Natural killer cell (primary cell): Measurements from ENCODE around the gene PITPNM3. TPM values are rescaled to one million over a fixed set of nuclear protein-coding genes. Genes with fewer than 3 reads are reported as not detected.

Source experiments
- ATAC-seq, 3 donors: fragments of 150-1000 bp in 2 of 3; fragments of 200-7000 bp in 1 of 3; cut with Tn5 transposase; 1 replicate in 1 of 3; 2 replicates in 2 of 3; pipeline ENCODE4 v1.10.0; 2021; ENCODE audit warnings: mild to moderate bottlenecking in 2 of 3, moderate library complexity in 2 of 3
- DNase-seq, 2 donors: peaks; one replicate each; pipeline versions ENCODE4 v3.0.0 to v3.0.0-alpha.2; 2013 to 2021; ENCODE audit warnings: mixed read lengths in 1 of 2
- H3K27ac ChIP-seq: one replicate; pipeline ENCODE4 v1.5.1; 2013; ENCODE audit warnings: mild to moderate bottlenecking, low read length
- H3K27me3 ChIP-seq: one replicate; pipeline ENCODE4 v1.6.1; 2013; ENCODE audit warnings: low read length; ENCODE audit not compliant: control insufficient read depth, insufficient read depth
- H3K36me3 ChIP-seq: one replicate; pipeline ENCODE4 v1.6.1; 2013; ENCODE audit warnings: low read length; ENCODE audit not compliant: control insufficient read depth, insufficient read depth
- H3K4me1 ChIP-seq: one replicate; pipeline ENCODE4 v1.6.1; 2013; ENCODE audit warnings: low read length; ENCODE audit not compliant: control insufficient read depth, insufficient read depth
- H3K4me3 ChIP-seq: one replicate; pipeline ENCODE4 v1.5.1; 2013; ENCODE audit warnings: low read length
- H3K9me3 ChIP-seq: one replicate; pipeline ENCODE4 v1.6.1; 2013; ENCODE audit warnings: low read length; ENCODE audit not compliant: control insufficient read depth, insufficient read depth
- H3K27ac Mint-ChIP-seq, 2 donors: one replicate each; pipeline ENCODE4 v1.8.0; 2022; ENCODE audit warnings: mild to moderate bottlenecking in 2 of 2, mixed read lengths in 2 of 2, moderate library complexity in 1 of 2
- H3K27me3 Mint-ChIP-seq, 2 donors: one replicate each; pipeline ENCODE4 v1.8.0; 2022; ENCODE audit warnings: low read depth in 2 of 2, mixed read lengths in 2 of 2
- H3K36me3 Mint-ChIP-seq: one replicate; pipeline ENCODE4 v1.8.0; 2022; ENCODE audit warnings: mixed read lengths
- H3K4me1 Mint-ChIP-seq, 2 donors: one replicate each; pipeline ENCODE4 v1.8.0; 2022; ENCODE audit warnings: mixed read lengths in 2 of 2
- H3K4me3 Mint-ChIP-seq: one replicate; pipeline ENCODE4 v1.8.0; 2022; ENCODE audit warnings: mild to moderate bottlenecking, moderate library complexity, mixed read lengths
- H3K9me3 Mint-ChIP-seq, 2 donors: one replicate each; pipeline ENCODE4 v1.8.0; 2022; ENCODE audit warnings: mixed read lengths in 2 of 2
- CTCF ChIP-seq: fragments of 200-600 bp; IDR thresholded peaks from one replicate; pipeline ENCODE4 v1.8.0; 2022; ENCODE audit warnings: antibody characterized with exemption
- WGBS: methylation state at CpG from one replicate; pipeline ENCODE4 v1.1.7; 2013; ENCODE audit warnings: missing lambda C conversion rate; ENCODE audit not compliant: insufficient coverage; 5-methylcytosine and 5-hydroxymethylcytosine counted together
- intact Hi-C: fragments of 100-400 bp; cut with micrococcal nuclease; formaldehyde crosslinking; loops from one replicate; pipeline ENCODE4 v1.14.2; 2022
- total RNA-seq, 4 donors: library from RNA; stranded (reverse); fragments of 120-200 nt in 1 of 4; gene quantifications; one replicate each; pipeline versions ENCODE4 v1.2.3 to v1.2.4, GENCODE V29; 2013 to 2022

PITPNM3 gene
- total RNA-seq, 3 donors from 2014 or later (not counting 1 experiment from before 2014, with no cell fraction given) = 0.42 to 0.75 (median 0.50) TPM

GRCh38 chr17:6448473-6448872, 107.9 kb downstream of the PITPNM3 start:
- Histone ChIP-seq H3K27ac (no peak overlapping the region), H3K27me3 (no peaks in the 10 kb centered on the region), H3K4me3 (no peak overlapping the region), H3K9me3 (no peaks in the 10 kb centered on the region), H3K4me1 (peaks cover 12% of the 10 kb centered on the region), H3K36me3 (no peaks in the 10 kb centered on the region)
- no peak for DNase-seq
- TF ChIP-seq CTCF = no peak
- no peaks in the 10 kb centered on the region for H3K36me3 Mint-ChIP-seq
- intact Hi-C loops = no loop called here
- H3K4me3 Mint-ChIP-seq = no peak overlapping the region
- WGBS = 96% methylated on average over 6 of the region's 6 CpGs
- H3K4me1 Mint-ChIP-seq = peaks cover 20 to 23% of the 10 kb centered on the region in 2 donors
- ATAC-seq = no peak
- H3K9me3 Mint-ChIP-seq = no peaks in the 10 kb centered on the region
- no peak overlapping the region for H3K27ac Mint-ChIP-seq
- H3K27me3 Mint-ChIP-seq = no peaks in the 10 kb centered on the region

GRCh38 chr17:6446516-6447100, 109.7 kb downstream of the PITPNM3 start:
- WGBS = 87% methylated on average over 9 of the region's 9 CpGs
- Mint-ChIP-seq H3K36me3 (no peaks in the 10 kb centered on the region), H3K9me3 (no peaks in the 10 kb centered on the region), H3K27ac (no peak overlapping the region), H3K4me1 (peaks cover 19 to 24% of the 10 kb centered on the region in 2 donors), H3K4me3 (no peak overlapping the region), H3K27me3 (peaks cover 0 to 3% of the 10 kb centered on the region in 2 donors)
- H3K27me3 ChIP-seq = no peaks in the 10 kb centered on the region
- TF ChIP-seq CTCF = no peak
- no peak overlapping the region for H3K4me3 ChIP-seq
- no peak overlapping the region for H3K27ac ChIP-seq
- DNase-seq (no peak), ATAC-seq (no peak)
- H3K36me3 ChIP-seq = no peaks in the 10 kb centered on the region
- intact Hi-C loops = no loop called here
- peaks cover 16% of the 10 kb centered on the region for H3K4me1 ChIP-seq
- H3K9me3 ChIP-seq = no peaks in the 10 kb centered on the region

GRCh38 chr17:6444571-6445335, 111.6 kb downstream of the PITPNM3 start:
- Mint-ChIP-seq H3K27ac (peak overlapping the region; percentile 29 to 82), H3K9me3 (no peaks in the 10 kb centered on the region), H3K27me3 (peaks cover 7 to 17% of the 10 kb centered on the region in 2 donors), H3K4me1 (peaks cover 13 to 16% of the 10 kb centered on the region in 2 donors), H3K4me3 (peak overlapping the region; percentile 93), H3K36me3 (no peaks in the 10 kb centered on the region)
- no peaks in the 10 kb centered on the region for H3K9me3 ChIP-seq
- DNase-seq (no peak), ATAC-seq (no peak)
- H3K4me3 ChIP-seq = peak overlapping the region; percentile 60
- no peaks in the 10 kb centered on the region for H3K36me3 ChIP-seq
- 43% methylated on average over 34 of the region's 36 CpGs for WGBS
- TF ChIP-seq CTCF = no peak
- intact Hi-C loops = no loop called here
- no peak overlapping the region for H3K27ac ChIP-seq
- H3K27me3 ChIP-seq = no peaks in the 10 kb centered on the region
- peaks cover 16% of the 10 kb centered on the region for H3K4me1 ChIP-seq
